ENCODE measurements around the gene CDK5R1. TPM values are rescaled to one million over a fixed set of nuclear protein-coding genes. Genes with fewer than 3 reads are reported as not detected.
"Not testable (repeated sequence)": the region's sequence is repeated elsewhere in the genome, so short reads cannot be mapped to it uniquely, and the experiment has no call there.

The CDK5R1 gene
- polyA plus RNA-seq, 3 donors = 0.44 to 1.0 (median 0.48) TPM

GRCh38 chr17:32446949-32447348 lies 39.8 kb upstream of the CDK5R1 start:
- Mint-ChIP-seq H3K27me3 (ENCODE audit: low read depth in 3 of 3) (peaks cover 5 to 13% (median 10%) of the 10 kb centered on the region in 3 donors), H3K27ac (peak overlapping the region in 2 of 7 donors; percentile 6 to 52), H3K9me3 (peaks cover 0 to 2% (median 0%) of the 10 kb centered on the region in 7 donors), H3K36me3 (peaks cover 48 to 54% of the 10 kb centered on the region in 2 donors), H3K4me1 (peaks cover 24% of the 10 kb centered on the region), H3K4me3 (no peak overlapping the region)
- TF ChIP-seq, protein P1, sequence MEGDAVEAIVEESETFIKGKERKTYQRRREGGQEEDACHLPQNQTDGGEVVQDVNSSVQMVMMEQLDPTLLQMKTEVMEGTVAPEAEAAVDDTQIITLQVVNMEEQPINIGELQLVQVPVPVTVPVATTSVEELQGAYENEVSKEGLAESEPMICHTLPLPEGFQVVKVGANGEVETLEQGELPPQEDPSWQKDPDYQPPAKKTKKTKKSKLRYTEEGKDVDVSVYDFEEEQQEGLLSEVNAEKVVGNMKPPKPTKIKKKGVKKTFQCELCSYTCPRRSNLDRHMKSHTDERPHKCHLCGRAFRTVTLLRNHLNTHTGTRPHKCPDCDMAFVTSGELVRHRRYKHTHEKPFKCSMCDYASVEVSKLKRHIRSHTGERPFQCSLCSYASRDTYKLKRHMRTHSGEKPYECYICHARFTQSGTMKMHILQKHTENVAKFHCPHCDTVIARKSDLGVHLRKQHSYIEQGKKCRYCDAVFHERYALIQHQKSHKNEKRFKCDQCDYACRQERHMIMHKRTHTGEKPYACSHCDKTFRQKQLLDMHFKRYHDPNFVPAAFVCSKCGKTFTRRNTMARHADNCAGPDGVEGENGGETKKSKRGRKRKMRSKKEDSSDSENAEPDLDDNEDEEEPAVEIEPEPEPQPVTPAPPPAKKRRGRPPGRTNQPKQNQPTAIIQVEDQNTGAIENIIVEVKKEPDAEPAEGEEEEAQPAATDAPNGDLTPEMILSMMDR (IDR thresholded peaks at IDR 0.05) = no peak
- Histone ChIP-seq H3K9ac (ENCODE audit: insufficient read depth, low read length, poor library complexity, severe bottlenecking) (no peak overlapping the region), H3K79me2 (ENCODE audit: insufficient read depth, low read length) (peaks cover 60% of the 10 kb centered on the region), H3K4me2 (replicated peaks; ENCODE audit: extremely low read depth, low read length, poor library complexity, severe bottlenecking) (no peak overlapping the region), H3K9me3 (replicated peaks in 1 of 2; ENCODE audit: control insufficient read depth in 1 of 2, insufficient read depth in 1 of 2, low read length in 2 of 2) (no peaks in the 10 kb centered on the region), H2AFZ (ENCODE audit: insufficient read depth, low read depth, low read length, poor library complexity, severe bottlenecking) (no peak overlapping the region), H4K20me1 (ENCODE audit: insufficient read depth, low read length) (peaks cover 11% of the 10 kb centered on the region), H3K27ac (ENCODE audit: low read depth in 1 of 2, low read length in 2 of 2) (no peak overlapping the region), H3K4me3 (replicated peaks in 1 of 3; ENCODE audit: low read depth in 2 of 3, low read length in 3 of 3) (no peak overlapping the region), H3K27me3 (ENCODE audit: control insufficient read depth in 2 of 2, insufficient read depth in 2 of 2, low read length in 2 of 2) (no peaks in the 10 kb centered on the region), H3K36me3 (replicated peaks in 1 of 2; ENCODE audit: control insufficient read depth in 1 of 2, insufficient read depth in 2 of 2, low read length in 2 of 2) (peaks cover 38 to 52% of the 10 kb centered on the region in 2 donors), H3K4me1 (ENCODE audit: control insufficient read depth in 1 of 2, insufficient read depth in 2 of 2, low read length in 2 of 2) (peaks cover 18 to 26% of the 10 kb centered on the region in 2 donors)
- intact Hi-C loops (cut with micrococcal nuclease) = loop anchor here in 1 of 2 donors (10.0 kb wide), 1 partner anchor 182 kb away; the partner anchor contains the start of gene RHBDL3
- WGBS (ENCODE audit: insufficient coverage) = 100% methylated on average over 2 of the region's 2 CpGs
- no peak for DNase-seq

- peaks cover 32% of the 10 kb centered on the region for H4K20me1 ChIP-seq (ENCODE audit: insufficient read depth, low read length)
- H3K27ac Mint-ChIP-seq = no peak overlapping the region
- DNase-seq = no peak
- H3K4me2 ChIP-seq (replicated peaks; ENCODE audit: extremely low read depth, low read length, poor library complexity, severe bottlenecking) = no peak overlapping the region
- H3K27me3 ChIP-seq (ENCODE audit: control insufficient read depth in 2 of 2, insufficient read depth in 2 of 2, low read length in 2 of 2) = no peaks in the 10 kb centered on the region
- H3K9ac ChIP-seq (ENCODE audit: insufficient read depth, low read length, poor library complexity, severe bottlenecking) = no peak overlapping the region
- no peak overlapping the region for H3K4me3 ChIP-seq (replicated peaks in 1 of 3; ENCODE audit: low read depth in 2 of 3, low read length in 3 of 3)
- TF ChIP-seq, protein P1 (IDR thresholded peaks at IDR 0.05) = no peak
- no peak overlapping the region for H3K27ac ChIP-seq (ENCODE audit: low read depth in 1 of 2, low read length in 2 of 2)
- H3K79me2 ChIP-seq (ENCODE audit: insufficient read depth, low read length) = peaks cover 56% of the 10 kb centered on the region
- WGBS (ENCODE audit: insufficient coverage) = 100% methylated on average over 2 of the region's 5 CpGs
- peaks cover 18% of the 10 kb centered on the region for H3K4me1 Mint-ChIP-seq
- H3K36me3 Mint-ChIP-seq = peaks cover 76 to 84% of the 10 kb centered on the region in 2 donors
- no peaks in the 10 kb centered on the region for H3K9me3 ChIP-seq (replicated peaks in 1 of 2; ENCODE audit: control insufficient read depth in 1 of 2, insufficient read depth in 1 of 2, low read length in 2 of 2)
- peaks cover 0 to 2% (median 0%) of the 10 kb centered on the region in 7 donors for H3K9me3 Mint-ChIP-seq
- no peak overlapping the region for H2AFZ ChIP-seq (ENCODE audit: insufficient read depth, low read depth, low read length, poor library complexity, severe bottlenecking)
- intact Hi-C loops (cut with micrococcal nuclease) = loop anchor here in 1 of 2 donors (10.0 kb wide), 1 partner anchor 185 kb away; the partner anchor contains the start of gene RHBDL3
- H3K4me3 Mint-ChIP-seq = no peak overlapping the region
- peaks cover 0 to 1% (median 0%) of the 10 kb centered on the region in 3 donors for H3K27me3 Mint-ChIP-seq (ENCODE audit: low read depth in 3 of 3)
- peaks cover 68 to 82% of the 10 kb centered on the region in 2 donors for H3K36me3 ChIP-seq (replicated peaks in 1 of 2; ENCODE audit: control insufficient read depth in 1 of 2, insufficient read depth in 2 of 2, low read length in 2 of 2)
- H3K4me1 ChIP-seq (ENCODE audit: control insufficient read depth in 1 of 2, insufficient read depth in 2 of 2, low read length in 2 of 2) = peaks cover 13 to 17% of the 10 kb centered on the region in 2 donors
These were observed 36.8 kb upstream of the CDK5R1 start for GRCh38 chr17:32449963-32450362.

DNA sequence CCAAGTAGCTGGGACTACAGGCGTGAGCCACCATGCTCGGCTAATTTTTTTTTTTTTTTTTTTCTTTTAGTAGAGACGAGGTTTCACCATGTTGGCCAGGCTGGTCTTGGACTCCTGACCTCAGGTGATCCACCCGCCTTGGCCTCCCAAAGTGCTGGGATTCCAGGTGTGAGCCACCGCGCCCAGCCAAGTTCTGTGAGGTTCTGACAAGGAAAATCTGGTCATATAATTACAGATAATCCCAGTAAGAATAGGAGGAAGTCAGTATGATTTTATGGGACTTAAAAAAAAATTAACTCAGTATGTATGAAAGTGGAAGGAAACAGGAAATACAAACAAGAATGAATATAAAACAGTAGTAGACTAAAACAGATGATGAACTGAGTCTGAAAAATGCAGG lies 36.4 kb upstream of the CDK5R1 start:
- H3K4me1 Mint-ChIP-seq = peaks cover 13% of the 10 kb centered on the region
- H3K9me3 ChIP-seq (replicated peaks in 1 of 2; ENCODE audit: control insufficient read depth in 1 of 2, insufficient read depth in 1 of 2, low read length in 2 of 2); H3K4me2 ChIP-seq (replicated peaks; ENCODE audit: extremely low read depth, low read length, poor library complexity, severe bottlenecking); H3K27me3 ChIP-seq (ENCODE audit: control insufficient read depth in 2 of 2, insufficient read depth in 2 of 2, low read length in 2 of 2); DNase-seq; intact Hi-C loops (cut with micrococcal nuclease); H3K4me3 Mint-ChIP-seq; H3K27me3 Mint-ChIP-seq (ENCODE audit: low read depth in 3 of 3); H3K27ac ChIP-seq (ENCODE audit: low read depth in 1 of 2, low read length in 2 of 2); H3K9me3 Mint-ChIP-seq; H2AFZ ChIP-seq (ENCODE audit: insufficient read depth, low read depth, low read length, poor library complexity, severe bottlenecking); H3K9ac ChIP-seq (ENCODE audit: insufficient read depth, low read length, poor library complexity, severe bottlenecking); H3K4me3 ChIP-seq (replicated peaks in 1 of 3; ENCODE audit: low read depth in 2 of 3, low read length in 3 of 3): not testable (repeated sequence)
- peaks cover 32% of the 10 kb centered on the region for H4K20me1 ChIP-seq (ENCODE audit: insufficient read depth, low read length)
- peaks cover 80 to 88% of the 10 kb centered on the region in 2 donors for H3K36me3 Mint-ChIP-seq
- H3K79me2 ChIP-seq (ENCODE audit: insufficient read depth, low read length) = peaks cover 51% of the 10 kb centered on the region
- 100% methylated on average over 2 of the region's 6 CpGs for WGBS (ENCODE audit: insufficient coverage)
- peak overlapping the region in 3 of 7 donors; percentile 63 to 87 (median 64) for H3K27ac Mint-ChIP-seq
- peaks cover 73 to 86% of the 10 kb centered on the region in 2 donors for H3K36me3 ChIP-seq (replicated peaks in 1 of 2; ENCODE audit: control insufficient read depth in 1 of 2, insufficient read depth in 2 of 2, low read length in 2 of 2)
- H3K4me1 ChIP-seq (ENCODE audit: control insufficient read depth in 1 of 2, insufficient read depth in 2 of 2, low read length in 2 of 2) = peaks cover 9 to 13% of the 10 kb centered on the region in 2 donors

Data from CD14-positive monocyte (primary cell).